ENCODE results near the gene TCF4.

The TCF4 gene

GRCh38 chr18:55269622-55270021 is 318.4 kb downstream of the TCF4 start:
- POLR2A ChIA-PET: no interaction called here

GRCh38 chr18:55268628-55269275 is 319.2 kb downstream of the TCF4 start:
- Histone ChIP-seq H3K36me3 (ENCODE audit: control insufficient read depth in 2 of 2, insufficient read depth in 1 of 2, low read length in 2 of 2) (peaks cover 12 to 28% of the 10 kb centered on the region in 2 experiments; a peak in 2 of 3 replicates), H3K27ac (ENCODE audit: extremely low read depth, low read depth, low read length) (no peak overlapping the region), H3K4me1 (ENCODE audit: control insufficient read depth, insufficient read depth, low read length) (peaks cover 3% of the 10 kb centered on the region)

More at GRCh38 chr18:55269622-55270021, 318.4 kb downstream of the TCF4 start:
- TF ChIP-seq ZSCAN18 (tag by site-specific recombination; IDR thresholded peaks at IDR 0.05): no peak
- no peak for TF ChIP-seq SETDB1 (IDR thresholded peaks at IDR 0.05; ENCODE audit: insufficient read length, low read length)
- TF ChIP-seq OSR2 (tag by site-specific recombination; IDR thresholded peaks at IDR 0.05): no peak
- TF ChIP-seq ZNF202 (tag by site-specific recombination; IDR thresholded peaks at IDR 0.05; ENCODE audit: borderline replicate concordance): no peak
- no peak for TF ChIP-seq KLF10 (tag by site-specific recombination; IDR thresholded peaks at IDR 0.05)
- no peak for TF ChIP-seq ZSCAN23 (tag by site-specific recombination; IDR thresholded peaks at IDR 0.05)
- no peak for TF ChIP-seq ZNF23 (tag by site-specific recombination; IDR thresholded peaks at IDR 0.05; ENCODE audit: borderline replicate concordance)
- no peak for TF ChIP-seq ZNF623 (tag by site-specific recombination; IDR thresholded peaks at IDR 0.05)
- no peak for TF ChIP-seq SCRT2 (tag by site-specific recombination; IDR thresholded peaks at IDR 0.05)
- TF ChIP-seq, protein P1, sequence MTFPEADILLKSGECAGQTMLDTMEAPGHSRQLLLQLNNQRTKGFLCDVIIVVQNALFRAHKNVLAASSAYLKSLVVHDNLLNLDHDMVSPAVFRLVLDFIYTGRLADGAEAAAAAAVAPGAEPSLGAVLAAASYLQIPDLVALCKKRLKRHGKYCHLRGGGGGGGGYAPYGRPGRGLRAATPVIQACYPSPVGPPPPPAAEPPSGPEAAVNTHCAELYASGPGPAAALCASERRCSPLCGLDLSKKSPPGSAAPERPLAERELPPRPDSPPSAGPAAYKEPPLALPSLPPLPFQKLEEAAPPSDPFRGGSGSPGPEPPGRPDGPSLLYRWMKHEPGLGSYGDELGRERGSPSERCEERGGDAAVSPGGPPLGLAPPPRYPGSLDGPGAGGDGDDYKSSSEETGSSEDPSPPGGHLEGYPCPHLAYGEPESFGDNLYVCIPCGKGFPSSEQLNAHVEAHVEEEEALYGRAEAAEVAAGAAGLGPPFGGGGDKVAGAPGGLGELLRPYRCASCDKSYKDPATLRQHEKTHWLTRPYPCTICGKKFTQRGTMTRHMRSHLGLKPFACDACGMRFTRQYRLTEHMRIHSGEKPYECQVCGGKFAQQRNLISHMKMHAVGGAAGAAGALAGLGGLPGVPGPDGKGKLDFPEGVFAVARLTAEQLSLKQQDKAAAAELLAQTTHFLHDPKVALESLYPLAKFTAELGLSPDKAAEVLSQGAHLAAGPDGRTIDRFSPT (tag by site-specific recombination; IDR thresholded peaks at IDR 0.05): no peak
- TF ChIP-seq HOXC10 (CRISPR knock-in tag; IDR thresholded peaks at IDR 0.05): no peak
- TF ChIP-seq ZNF639 (tag by site-specific recombination; IDR thresholded peaks at IDR 0.05): no peak
- TF ChIP-seq ZBTB7A (tag by site-specific recombination; IDR thresholded peaks at IDR 0.05; ENCODE audit: low read depth): no peak
- no peak overlapping the region for H3K4me3 ChIP-seq (ENCODE audit: low read depth, low read length)
- no peaks in the 10 kb centered on the region for H3K4me1 ChIP-seq (ENCODE audit: control insufficient read depth, insufficient read depth, low read length)
- no peak overlapping the region for H3K27ac ChIP-seq (ENCODE audit: extremely low read depth, low read depth, low read length)
- H3K9me3 ChIP-seq (ENCODE audit: control insufficient read depth, insufficient read depth, low read depth, low read length): no peaks in the 10 kb centered on the region
- H3K36me3 ChIP-seq (ENCODE audit: control insufficient read depth in 2 of 2, insufficient read depth in 1 of 2, low read length in 2 of 2): peaks cover 15 to 32% of the 10 kb centered on the region in 2 experiments; a peak in 2 of 3 replicates
- CTCF ChIA-PET: interaction anchor here (2.0 kb wide), 1 partner anchor 35 kb away, joined by 5 read pairs; no protein-coding TSS in a partner anchor

More at GRCh38 chr18:55268628-55269275, 319.2 kb downstream of the TCF4 start:
- Histone ChIP-seq H3K4me3 (ENCODE audit: low read depth, low read length) (no peak overlapping the region), H3K9me3 (ENCODE audit: control insufficient read depth, insufficient read depth, low read depth, low read length) (no peaks in the 10 kb centered on the region)
- no peak for TF ChIP-seq ZNF658 (tag by site-specific recombination; IDR thresholded peaks at IDR 0.05)
- TF ChIP-seq ZEB2 (tag by site-specific recombination; IDR thresholded peaks at IDR 0.05): no peak
- TF ChIP-seq KLF9 (tag by site-specific recombination; IDR thresholded peaks at IDR 0.05; ENCODE audit: low read depth): no peak
- no peak for TF ChIP-seq SCRT1 (tag by site-specific recombination; IDR thresholded peaks at IDR 0.05; ENCODE audit: borderline replicate concordance)
- TF ChIP-seq ZNF561 (tag by site-specific recombination; IDR thresholded peaks at IDR 0.05; ENCODE audit: borderline replicate concordance): no peak
- TF ChIP-seq ZNF354C (tag by site-specific recombination; IDR thresholded peaks at IDR 0.05; ENCODE audit: borderline replicate concordance, low read depth): no peak
- no peak for TF ChIP-seq ZNF362 (tag by site-specific recombination; IDR thresholded peaks at IDR 0.05)
- no peak for TF ChIP-seq SP2 (tag by site-specific recombination; IDR thresholded peaks at IDR 0.05)
- no peak for TF ChIP-seq HOXA7 (CRISPR knock-in tag; IDR thresholded peaks at IDR 0.05; ENCODE audit: borderline replicate concordance)
- no peak for TF ChIP-seq ZNF707 (tag by site-specific recombination; IDR thresholded peaks at IDR 0.05)
- no peak for TF ChIP-seq ZNF623 (tag by site-specific recombination; IDR thresholded peaks at IDR 0.05)
- TF ChIP-seq ZNF571 (tag by site-specific recombination; IDR thresholded peaks at IDR 0.05): no peak
- ChIA-PET CTCF (interaction anchor here (0.6 to 2.0 kb wide), 2 partner anchors 35 to 1184 kb away, joined by 4 to 5 read pairs; no protein-coding TSS in a partner anchor), POLR2A (no interaction called here)
